A673 (cell line): Measurements from ENCODE around the gene OR14I1. TPM values are rescaled to one million over a fixed set of nuclear protein-coding genes. Genes with fewer than 3 reads are reported as not detected.

Source experiments
- Bru-seq: library from RNA; stranded (reverse); fragments of 400-500 nt; gene quantifications from one replicate; lab custom pipeline; 2021; lab: Mats Ljungman, UMichigan
- BruChase-seq, 2 experiments: library from RNA; stranded (reverse); fragments of 400-500 nt; gene quantifications; one replicate each; lab custom pipeline; 2021; lab: Mats Ljungman, UMichigan
- BruUV-seq: library from RNA; stranded (reverse); fragments of 400-500 nt; replicated peaks from 2 replicates; lab custom pipeline; 2021; lab: Mats Ljungman, UMichigan
- CTCF ChIA-PET: fragments of 300-600 bp; sonication (Branson Sonifier 250); formaldehyde crosslinking; loops from one replicate; lab custom pipeline; 2022; ENCODE audit warnings: antibody characterized with exemption; lab: Charles Lee
- POLR2A ChIA-PET: fragments of 300-600 bp; sonication (Branson Sonifier 250); formaldehyde crosslinking; loops from one replicate; lab custom pipeline; 2022; ENCODE audit warnings: antibody characterized with exemption; ENCODE audit not compliant: low non-redundant PET; lab: Charles Lee
- DNase-seq: peaks from one replicate; pipeline ENCODE4 v3.0.0-alpha.2; 2015; ENCODE audit warnings: low spot score
- H3K27ac ChIP-seq: fragments of 200-600 bp; sonication (generic); 2 replicates; pipeline ENCODE4 v1.5.1; 2016; ENCODE audit warnings: mixed run types, low read depth, mild to moderate bottlenecking, mixed read lengths, antibody characterized with exemption, low read length; ENCODE audit not compliant: poor library complexity, severe bottlenecking
- H3K27me3 ChIP-seq: fragments of 200-600 bp; sonication (generic); replicated peaks from 2 replicates; pipeline ENCODE4 v1.6.1; 2017; ENCODE audit warnings: mixed run types, low read depth, mild to moderate bottlenecking, mixed read lengths, antibody characterized with exemption, low read length; ENCODE audit not compliant: insufficient read depth, poor library complexity
- H3K36me3 ChIP-seq: fragments of 200-600 bp; sonication (generic); 2 replicates; pipeline ENCODE4 v1.6.1; 2016; ENCODE audit warnings: mixed run types, mild to moderate bottlenecking, mixed read lengths, antibody characterized with exemption, low read length; ENCODE audit not compliant: insufficient read depth, poor library complexity, severe bottlenecking
- H3K4me1 ChIP-seq: fragments of 200-600 bp; sonication (generic); 2 replicates; pipeline ENCODE4 v1.6.1; 2017; ENCODE audit warnings: mixed run types, mild to moderate bottlenecking, mixed read lengths, antibody characterized with exemption, low read length; ENCODE audit not compliant: insufficient read depth, poor library complexity, severe bottlenecking
- H3K4me3 ChIP-seq: fragments of 200-600 bp; sonication (generic); 2 replicates; pipeline ENCODE4 v1.5.1; 2016; ENCODE audit warnings: low read depth, mixed run types, mild to moderate bottlenecking, mixed read lengths, low read length; ENCODE audit not compliant: poor library complexity, severe bottlenecking
- H3K9me3 ChIP-seq: fragments of 200-600 bp; sonication (generic); 2 replicates; pipeline ENCODE4 v1.6.1; 2016; ENCODE audit warnings: mixed run types, low read depth, mild to moderate bottlenecking, mixed read lengths, antibody characterized with exemption, low read length; ENCODE audit not compliant: poor library complexity, severe bottlenecking
- CTCF ChIP-seq: fragments of 300-800, 200-600 bp; sonication (generic); conservative IDR thresholded peaks from 2 replicates; pipeline ENCODE4 v1.5.1; 2017; ENCODE audit warnings: low read depth, mild to moderate bottlenecking, antibody characterized with exemption, low read length, moderate library complexity, mixed read lengths
- EZH2 ChIP-seq: fragments of 200-600 bp; sonication (generic); IDR thresholded peaks from 2 replicates; pipeline ENCODE4 v1.6.1; 2017; ENCODE audit warnings: borderline replicate concordance, low read depth, mild to moderate bottlenecking, mixed read lengths, antibody characterized with exemption, low read length; ENCODE audit not compliant: poor library complexity, severe bottlenecking
- intact Hi-C: fragments of 100-400 bp; cut with micrococcal nuclease; formaldehyde crosslinking; loops from one replicate; pipeline ENCODE4 v1.10.0; 2022; ENCODE audit not compliant: unreplicated experiment
- long read RNA-seq: library from polyadenylated mRNA; stranded (forward); transcript quantifications from one replicate; pipeline ENCODE4 v2.0.0, GENCODE V29; 2022
- total RNA-seq: library from RNA; stranded (reverse); gene quantifications from 2 replicates; pipeline ENCODE4 v1.2.3, GENCODE V29; 2021

The OR14I1 gene
- total RNA-seq (not detected in 2 replicates), Bru-seq, nascent RNA (not detected), BruChase-seq, experiment 1, labeled RNA remaining after a 2-hour chase (not detected), BruChase-seq, experiment 2, labeled RNA remaining after a 6-hour chase (not detected)
- long read RNA-seq = 0 reads

GRCh38 chr1:248702714-248703113 lies at the start of gene OR14I1:
OR14I1 (minus strand) TSS chr1:248702766.
- H3K27me3 ChIP-seq = peaks cover 7% of the 10 kb centered on the region
- H3K4me1 ChIP-seq = peaks cover 5% of the 10 kb centered on the region
- no peak within 1 kb of the TSS for H3K27ac ChIP-seq
- DNase-seq = no peak
- intact Hi-C loops = loop anchor here (2.0 to 5.0 kb wide), 2 partner anchors 105 to 298 kb away; no protein-coding TSS in a partner anchor
- no TSS peak for BruUV-seq
- no peaks in the 10 kb centered on the region for H3K36me3 ChIP-seq
- CTCF ChIA-PET = no interaction called here
- no peaks in the 10 kb centered on the region for H3K9me3 ChIP-seq
- TF ChIP-seq EZH2 (no peak), CTCF (no peak)
- no peak within 1 kb of the TSS for H3K4me3 ChIP-seq
- POLR2A ChIA-PET = no interaction called here

- H3K9me3 ChIP-seq = no peaks in the 10 kb centered on the region
- TF ChIP-seq EZH2 = no peak
- TF ChIP-seq CTCF = no peak
- no peaks in the 10 kb centered on the region for H3K36me3 ChIP-seq
- no peaks in the 10 kb centered on the region for H3K27me3 ChIP-seq
- DNase-seq = no peak
- no TSS peak for BruUV-seq
- intact Hi-C loops = no loop called here
- H3K4me1 ChIP-seq = no peaks in the 10 kb centered on the region
- H3K27ac ChIP-seq = no peak overlapping the region
- H3K4me3 ChIP-seq = no peak overlapping the region
- POLR2A ChIA-PET = no interaction called here
- CTCF ChIA-PET = no interaction called here
Measured at GRCh38 chr1:248751635-248752034, 49.1 kb upstream of the OR14I1 start.

GRCh38 chr1:248751142-248751541 lies 48.6 kb upstream of the OR14I1 start:
- no TSS peak for BruUV-seq
- intact Hi-C loops = no loop called here
- CTCF ChIA-PET = no interaction called here

More at GRCh38 chr1:248751142-248751541, 48.6 kb upstream of the OR14I1 start:
- H3K4me1 ChIP-seq = no peaks in the 10 kb centered on the region
- H3K4me3 ChIP-seq = no peak overlapping the region
- peaks cover under 1% of the 10 kb centered on the region for H3K27me3 ChIP-seq
- POLR2A ChIA-PET = no interaction called here
- no peak for DNase-seq
- H3K9me3 ChIP-seq = no peaks in the 10 kb centered on the region
- no peak overlapping the region for H3K27ac ChIP-seq
- no peak for TF ChIP-seq EZH2
- TF ChIP-seq CTCF = no peak
- H3K36me3 ChIP-seq = no peaks in the 10 kb centered on the region
